ENCODE results near the gene GOT1. TPM values are rescaled to one million over a fixed set of nuclear protein-coding genes. Genes with fewer than 3 reads are reported as not detected.

The GOT1 gene
- polyA plus RNA-seq, 12 donors: 31.5 to 47.5 (median 41.0) TPM; not detected in 1

- DNase-seq: no peak
These were observed 30.8 kb downstream of the GOT1 start for GRCh38 chr10:99399664-99400063.

- DNase-seq: no peak
These were observed 34.0 kb downstream of the GOT1 start for GRCh38 chr10:99396471-99396870.

GRCh38 chr10:99395750-99396445 is 34.5 kb downstream of the GOT1 start:
- no peak for DNase-seq

GRCh38 chr10:99394761-99395386 is 35.5 kb downstream of the GOT1 start:
- no peak for DNase-seq

GRCh38 chr10:99394256-99394655 is 36.2 kb downstream of the GOT1 start:
- DNase-seq: no peak

- DNase-seq: no peak
These were observed 36.7 kb downstream of the GOT1 start for GRCh38 chr10:99393683-99394082.

GRCh38 chr10:99393036-99393435 is 37.4 kb downstream of the GOT1 start:
- DNase-seq: no peak

- DNase-seq: no peak
These were observed 39.1 kb downstream of the GOT1 start for GRCh38 chr10:99391346-99391745.

- no peak for DNase-seq
These were observed 40.5 kb downstream of the GOT1 start for GRCh38 chr10:99389729-99390480.

- DNase-seq: no peak
These were observed 42.9 kb downstream of the GOT1 start for GRCh38 chr10:99387541-99387940.

GRCh38 chr10:99387071-99387470 is 43.4 kb downstream of the GOT1 start:
- DNase-seq: no peak

- no peak for DNase-seq
These were observed 48.2 kb downstream of the GOT1 start for GRCh38 chr10:99382176-99382575.

GRCh38 chr10:99375426-99375825 is 55.0 kb downstream of the GOT1 start:
- no peak for DNase-seq

- no peak for DNase-seq
These were observed 55.5 kb downstream of the GOT1 start for GRCh38 chr10:99374972-99375371.

GRCh38 chr10:99374526-99374925 is 55.9 kb downstream of the GOT1 start:
- no peak for DNase-seq

GRCh38 chr10:99372546-99373271 is 57.7 kb downstream of the GOT1 start:
- DNase-seq: no peak

- DNase-seq: no peak
These were observed 59.4 kb downstream of the GOT1 start for GRCh38 chr10:99370993-99371392.

- no peak for DNase-seq
These were observed 60.9 kb downstream of the GOT1 start for GRCh38 chr10:99369551-99369950.

- DNase-seq: no peak
These were observed 61.3 kb downstream of the GOT1 start for GRCh38 chr10:99369126-99369525.

- DNase-seq: no peak
These were observed 61.8 kb downstream of the GOT1 start for GRCh38 chr10:99368646-99369045.

GRCh38 chr10:99366666-99367065 is 63.8 kb downstream of the GOT1 start:
- no peak for DNase-seq

- no peak for DNase-seq
These were observed 64.7 kb downstream of the GOT1 start for GRCh38 chr10:99365736-99366135.

Measured in muscle of arm (tissue), 12 donors.